RKO (cell line): Measurements from ENCODE around the gene AP2B1.
"Not testable (repeated sequence)": the region's sequence is repeated elsewhere in the genome, so short reads cannot be mapped to it uniquely, and the experiment has no call there.

ENCODE experiments used
- DNase-seq: peaks from one replicate; pipeline ENCODE4 v3.0.0-alpha.2; 2016; ENCODE audit warnings: low spot score

Gene AP2B1

DNA sequence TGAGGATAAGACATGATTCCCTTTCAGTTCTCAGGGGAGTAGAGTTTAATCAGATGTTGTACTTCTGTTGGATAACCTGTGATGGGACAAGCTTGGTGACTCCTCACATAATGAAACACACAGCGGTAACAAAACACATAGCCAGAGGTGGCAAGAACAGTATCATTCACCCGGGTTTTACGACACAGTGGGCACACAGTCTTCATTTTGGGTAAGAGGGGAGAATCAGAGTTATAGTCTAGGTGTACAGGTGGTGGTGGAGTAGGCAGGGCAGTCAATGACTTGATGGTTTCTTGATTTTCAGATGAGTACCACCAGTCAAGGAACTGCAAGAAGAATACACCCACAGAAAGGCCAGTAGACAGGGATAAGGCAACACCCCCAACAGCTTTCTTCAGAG, 11.4 kb upstream of the AP2B1 start:
- no peak for DNase-seq

DNA sequence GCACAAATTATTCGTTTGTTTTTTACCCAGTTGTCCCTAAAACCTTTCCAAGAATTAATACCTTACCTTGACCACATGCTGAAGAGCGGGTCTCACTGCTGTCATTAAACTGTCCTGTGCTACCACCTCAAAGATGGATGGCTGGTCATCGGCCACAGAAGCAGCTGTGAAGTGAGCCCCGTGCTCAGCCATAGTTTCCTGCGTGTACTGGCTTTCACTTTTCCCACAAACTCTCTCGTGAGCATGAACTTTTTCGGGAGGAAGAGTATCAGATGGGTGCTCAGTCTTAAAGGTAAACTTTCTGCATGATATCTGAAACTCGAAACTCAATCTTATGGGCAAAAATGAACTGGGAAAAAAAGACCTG, 9.3 kb upstream of the AP2B1 start:
- peak; percentile 40 for DNase-seq

DNA sequence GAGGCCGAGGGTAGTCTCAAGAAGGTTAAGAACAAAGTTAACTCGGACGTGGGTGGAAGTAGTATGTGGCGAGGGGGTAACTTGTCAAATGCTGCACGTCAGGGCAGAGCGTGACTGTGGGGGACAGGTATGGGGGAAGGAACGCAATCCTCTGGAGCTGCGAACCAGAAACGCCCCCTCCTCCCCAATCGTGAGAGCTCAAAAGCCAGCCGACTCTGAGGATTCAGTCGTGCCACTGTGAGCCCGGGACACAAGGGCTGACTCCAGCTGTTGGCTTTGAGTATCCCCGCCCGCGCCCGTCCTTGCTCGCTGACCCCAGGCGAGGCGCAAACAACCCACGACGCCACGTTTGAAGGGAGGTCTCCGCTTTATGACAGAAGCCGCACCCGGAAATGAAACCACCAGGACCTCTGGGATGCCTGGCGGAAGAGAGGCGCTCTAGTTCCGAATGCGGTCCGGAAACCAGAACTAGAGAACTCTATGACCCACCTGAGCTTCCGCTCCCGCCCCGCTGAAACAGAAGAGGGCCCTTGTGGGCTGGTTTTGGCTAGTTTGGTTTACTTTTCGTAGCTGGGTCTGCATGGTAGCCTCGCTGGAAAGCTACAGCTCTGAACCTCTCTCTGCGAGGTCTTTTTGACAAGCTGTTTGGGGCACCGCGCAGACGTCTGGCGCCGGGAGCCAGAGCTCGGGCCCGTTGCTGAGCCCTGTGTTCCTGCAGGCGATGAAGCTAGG, 8.8 kb upstream of the AP2B1 start, which contains the start of gene PEX12:
PEX12 (minus strand) TSS at position 375 of the 732 bp plus-strand sequence. CDS start 550 bp downstream, outside the sequence.
- peak; percentile 95 for DNase-seq

DNA sequence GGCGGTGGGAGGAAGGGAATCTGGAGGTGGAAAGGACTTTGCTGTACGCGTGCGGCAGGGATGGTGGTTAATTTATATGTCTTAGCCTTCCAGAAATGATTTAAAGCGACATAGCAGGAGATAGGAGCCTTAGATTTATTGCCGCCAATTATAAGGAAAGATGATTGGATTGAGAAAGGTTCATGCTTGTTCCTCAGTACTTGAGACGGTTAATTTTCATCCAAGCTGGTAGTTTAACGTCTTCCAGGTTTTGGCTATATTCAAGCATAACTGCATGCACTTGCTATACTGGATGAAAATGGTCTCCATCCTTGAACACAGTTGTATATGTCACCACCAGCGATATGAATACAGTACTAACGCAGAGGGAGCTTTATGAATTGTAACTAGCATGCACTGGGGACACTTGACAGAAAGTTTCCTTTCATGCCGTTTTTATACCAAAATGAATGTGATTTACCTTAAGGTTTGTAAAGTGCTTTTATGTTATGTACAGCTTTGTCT, 8.1 kb upstream of the AP2B1 start:
- no peak for DNase-seq

DNA sequence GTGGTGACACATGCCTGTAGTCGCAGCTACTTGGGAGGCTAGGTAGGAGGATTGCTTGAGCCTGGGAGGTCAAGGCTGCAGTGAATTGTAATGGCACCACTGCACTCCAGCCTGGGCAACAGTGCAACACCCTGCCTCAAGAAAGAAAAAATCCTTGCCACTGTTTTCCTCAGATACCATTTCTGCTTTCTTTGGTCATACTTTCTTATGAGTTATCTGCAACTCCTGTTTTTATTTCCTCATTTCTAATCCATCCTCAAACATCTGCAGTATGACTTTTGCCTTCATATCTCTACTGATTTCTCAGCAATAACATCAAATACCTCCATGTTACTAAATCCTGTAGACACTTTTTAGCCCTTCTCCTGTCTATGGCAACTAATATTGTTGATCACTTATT, 3.1 kb upstream of the AP2B1 start:
- no peak for DNase-seq

DNA sequence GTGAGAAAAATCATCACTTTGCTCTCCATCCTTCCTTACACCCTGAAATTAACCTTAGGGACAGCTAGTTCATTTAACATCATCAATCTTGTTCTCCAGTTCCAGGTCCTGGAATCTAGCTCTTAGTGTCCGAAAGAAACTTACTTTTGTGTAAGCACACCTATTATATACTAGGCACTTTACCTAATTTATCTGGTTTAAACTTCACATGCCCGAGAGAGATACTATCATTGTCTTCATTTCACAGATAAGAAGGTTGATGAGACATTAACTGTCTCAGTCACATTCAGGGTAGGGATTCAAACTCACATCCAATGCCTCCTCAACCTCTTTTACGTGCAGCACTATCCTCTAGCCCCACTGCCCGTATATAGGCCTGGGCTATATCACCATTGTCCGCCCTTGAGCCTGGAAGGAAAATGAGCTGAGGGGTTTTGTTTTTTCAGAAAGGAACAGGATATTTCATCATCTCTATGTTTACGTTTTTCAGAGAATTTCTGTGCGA, 501 bp upstream of the AP2B1 start:
- DNase-seq, result peak; percentile 35

DNA sequence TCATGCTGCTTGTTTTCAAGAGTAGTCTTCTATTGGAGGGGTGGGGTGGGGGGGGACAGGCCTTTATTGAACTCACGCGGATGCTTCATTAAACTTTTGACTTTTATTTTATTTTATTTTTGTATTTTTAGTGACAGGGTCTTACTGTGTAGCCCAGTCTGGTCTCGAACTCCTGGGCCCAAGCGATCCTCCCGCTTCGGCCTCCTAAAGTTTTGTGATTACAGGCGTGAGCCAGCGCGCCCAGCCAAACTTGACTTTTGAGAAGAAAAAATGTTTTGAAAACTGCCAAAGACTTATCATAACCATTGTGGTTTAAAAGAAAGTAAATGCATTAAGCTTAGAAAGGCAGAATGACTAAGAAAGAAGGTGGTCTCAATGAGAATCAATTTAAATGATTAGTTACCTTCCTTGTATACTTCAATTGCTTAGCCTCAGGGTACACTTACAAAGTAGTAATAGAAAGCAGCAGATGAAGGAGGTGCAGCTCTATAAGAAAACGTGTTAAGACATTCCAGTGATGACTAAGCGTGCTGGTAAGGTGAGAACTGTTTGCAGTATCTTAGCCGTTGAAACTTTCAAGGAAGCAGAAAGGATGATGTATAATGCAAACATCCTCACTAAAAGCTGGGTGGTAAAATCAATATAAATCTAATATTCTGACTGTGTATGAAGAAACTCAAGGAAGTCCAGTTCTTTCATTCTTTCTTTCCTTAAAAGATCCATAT, 1.2 kb downstream of the AP2B1 start:
- DNase-seq, result peak; percentile 89

DNA sequence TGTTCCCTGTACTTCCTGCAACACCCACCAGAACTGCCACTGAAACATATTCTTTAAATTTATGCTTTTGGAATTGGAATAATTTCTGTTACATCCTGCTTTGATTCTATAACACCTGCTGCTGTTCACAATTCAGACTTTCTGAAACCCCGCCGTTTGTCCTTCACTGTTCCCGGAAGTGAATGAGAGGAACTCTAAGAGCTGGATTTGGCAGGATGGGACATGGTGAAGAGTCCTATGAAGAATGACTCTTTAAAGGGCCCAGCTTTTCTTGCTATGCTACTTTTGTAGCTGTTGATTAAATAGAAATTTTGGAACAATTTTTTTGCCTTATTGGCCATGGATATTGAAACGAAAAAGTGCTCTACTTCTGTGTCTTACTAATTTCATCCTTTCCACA, 8.9 kb downstream of the AP2B1 start:
- no peak for DNase-seq

DNA sequence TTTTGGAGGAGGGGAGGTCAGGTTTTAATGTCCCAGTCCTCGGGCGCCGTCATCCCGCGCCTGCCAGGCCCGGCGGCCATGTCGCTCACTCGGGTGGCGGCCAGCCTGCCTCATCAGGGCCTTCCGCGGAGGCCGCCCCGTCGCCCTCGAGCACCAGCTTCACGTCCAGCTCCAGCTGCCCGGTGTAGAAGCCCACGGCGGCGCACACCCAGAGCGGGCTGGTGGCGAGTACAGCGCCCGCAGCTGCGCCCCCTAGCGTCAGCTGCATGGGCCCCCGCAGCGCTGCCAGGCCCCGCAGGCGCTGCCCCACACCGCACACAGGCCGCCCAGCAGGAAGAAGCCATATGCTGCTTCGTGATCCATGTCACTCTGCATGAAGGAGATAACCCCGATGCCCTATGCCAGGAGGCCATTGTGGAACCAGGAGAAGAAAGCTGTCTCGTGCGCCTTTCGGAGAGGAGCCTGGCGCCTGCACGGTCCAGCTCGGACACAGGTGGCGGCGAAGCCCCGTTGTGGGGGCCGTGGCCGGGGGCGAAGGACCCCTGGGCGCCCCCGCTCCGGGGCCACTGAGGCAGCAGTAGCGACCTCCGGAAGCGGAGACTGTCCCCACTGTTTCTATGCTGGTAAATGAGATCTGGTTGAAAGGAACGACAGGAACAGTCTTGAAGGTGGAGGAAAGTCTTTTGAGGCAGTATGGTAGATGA, 9.6 kb downstream of the AP2B1 start:
- no peak for DNase-seq

DNA sequence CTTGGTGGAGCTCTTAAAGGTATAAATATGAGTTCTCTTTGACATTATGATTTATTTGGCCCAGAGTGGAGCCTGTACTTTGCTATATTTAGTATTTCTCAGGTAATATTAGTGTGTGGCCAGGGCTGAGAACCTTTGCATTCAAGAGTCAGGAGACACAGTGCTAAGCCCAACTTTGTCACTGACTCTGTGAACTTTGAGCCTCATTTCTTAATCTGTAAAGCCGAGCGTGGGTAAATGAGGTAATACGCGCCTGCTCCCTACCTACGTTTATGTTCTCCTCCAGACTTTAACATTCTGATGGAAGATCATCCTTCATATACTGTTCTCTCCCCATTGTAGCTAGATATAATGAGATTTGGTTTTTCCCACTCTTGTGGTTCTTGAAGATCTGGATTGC, 10.5 kb downstream of the AP2B1 start:
- no peak for DNase-seq

DNA sequence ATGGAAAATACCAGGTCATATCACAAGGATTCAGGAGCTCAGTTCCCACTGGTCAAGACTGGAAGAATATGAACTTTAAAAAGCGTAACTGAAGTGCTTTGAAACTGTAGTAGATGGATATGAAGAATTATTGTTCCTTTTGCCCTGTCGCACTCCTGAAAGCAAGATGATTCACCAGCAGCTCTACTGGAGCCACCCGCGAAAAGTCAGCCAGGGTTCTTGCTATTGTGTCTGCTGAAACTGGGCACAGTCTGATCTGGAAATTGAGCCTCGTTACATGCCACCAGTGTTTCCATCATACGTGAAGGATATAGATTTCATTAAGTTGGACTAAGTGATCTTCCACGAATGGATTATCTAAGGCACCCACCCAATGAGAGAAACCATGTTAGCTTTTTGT, 16.6 kb downstream of the AP2B1 start:
- no peak for DNase-seq

DNA sequence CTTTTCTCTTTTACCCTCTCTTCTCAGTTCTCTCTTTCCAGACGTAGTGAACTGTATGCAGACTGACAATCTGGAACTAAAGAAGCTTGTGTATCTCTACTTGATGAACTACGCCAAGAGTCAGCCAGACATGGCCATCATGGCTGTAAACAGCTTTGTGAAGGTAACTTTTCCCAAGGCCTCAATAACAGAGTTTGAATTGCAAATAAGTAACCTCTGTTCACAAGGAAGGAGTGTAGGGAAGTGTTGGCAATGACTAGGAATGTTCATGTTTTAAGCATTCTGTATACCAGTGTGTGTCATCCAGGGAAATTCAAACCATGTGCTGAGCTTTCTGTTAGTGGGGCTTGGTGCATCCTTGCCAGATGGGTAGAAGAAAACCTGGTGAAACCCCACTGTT, 18.6 kb downstream of the AP2B1 start:
- no peak for DNase-seq

DNA sequence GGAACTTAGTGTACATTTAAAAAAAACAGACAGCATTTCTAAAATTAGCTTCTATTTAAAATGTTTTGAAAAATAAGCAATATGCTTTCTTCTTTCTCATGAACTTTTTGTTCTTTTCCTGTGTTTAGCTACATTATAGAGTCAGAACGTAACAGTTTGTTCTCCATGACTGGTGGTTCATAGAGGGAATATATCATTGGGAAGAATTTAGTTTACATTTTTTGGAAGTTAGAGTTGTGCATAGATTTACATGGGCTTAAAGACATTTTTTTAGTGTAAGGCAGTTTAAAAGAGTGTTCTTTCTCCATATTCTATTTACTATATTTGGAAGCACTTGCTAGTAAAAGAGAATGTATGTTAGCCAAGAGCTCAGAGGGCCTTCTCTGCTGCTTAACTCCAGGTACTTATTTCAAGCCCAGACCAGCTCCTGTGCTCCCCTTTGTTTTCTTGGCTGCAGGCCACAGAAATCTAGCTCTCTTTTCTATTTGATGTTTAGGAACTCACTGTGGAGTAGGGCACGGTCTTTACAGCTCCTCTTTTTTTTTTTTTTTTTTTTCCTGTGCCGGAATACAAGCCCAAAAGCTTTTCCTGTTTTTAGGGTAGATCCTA, 20.2 kb downstream of the AP2B1 start:
- no peak for DNase-seq

DNA sequence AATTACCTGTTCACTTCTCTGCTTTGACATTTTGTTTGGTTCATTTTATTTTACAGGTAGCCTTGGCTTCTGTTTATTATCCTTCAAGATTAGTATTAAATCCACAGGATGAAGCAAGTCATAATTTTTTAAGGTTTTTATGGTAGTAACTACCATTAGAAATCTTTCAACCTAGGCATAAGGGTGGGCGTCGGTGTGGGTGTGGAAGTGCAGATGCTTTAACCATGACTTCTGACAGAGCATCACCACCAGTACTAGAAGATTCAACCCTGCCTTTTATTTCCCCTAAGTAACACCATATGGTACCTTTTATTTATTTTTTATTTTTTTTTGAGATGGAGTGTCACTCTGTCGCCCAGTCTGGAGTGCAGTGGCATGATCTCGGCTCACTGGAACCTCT, 22.7 kb downstream of the AP2B1 start:
- no peak for DNase-seq

DNA sequence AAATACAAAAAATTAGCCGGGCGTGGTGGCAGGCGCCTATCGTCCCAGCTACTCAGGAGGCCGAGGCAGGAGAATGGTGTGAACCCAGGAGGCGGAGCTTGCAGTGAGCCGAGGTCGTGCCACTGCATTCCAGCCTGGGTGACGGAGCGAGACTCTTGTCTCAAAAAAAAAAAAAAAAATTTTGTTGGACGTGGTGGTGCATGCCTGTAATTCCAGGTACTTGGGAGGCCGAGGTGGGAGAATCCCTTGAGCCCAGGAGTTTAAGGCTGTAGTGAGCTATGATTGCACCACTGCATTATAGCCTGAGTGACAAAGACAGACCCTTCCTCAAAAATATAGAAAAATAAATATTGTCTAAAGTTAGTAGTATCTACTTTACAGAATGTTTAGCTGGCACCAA, 23.6 kb downstream of the AP2B1 start:
- DNase-seq, result not testable (repeated sequence)

DNA sequence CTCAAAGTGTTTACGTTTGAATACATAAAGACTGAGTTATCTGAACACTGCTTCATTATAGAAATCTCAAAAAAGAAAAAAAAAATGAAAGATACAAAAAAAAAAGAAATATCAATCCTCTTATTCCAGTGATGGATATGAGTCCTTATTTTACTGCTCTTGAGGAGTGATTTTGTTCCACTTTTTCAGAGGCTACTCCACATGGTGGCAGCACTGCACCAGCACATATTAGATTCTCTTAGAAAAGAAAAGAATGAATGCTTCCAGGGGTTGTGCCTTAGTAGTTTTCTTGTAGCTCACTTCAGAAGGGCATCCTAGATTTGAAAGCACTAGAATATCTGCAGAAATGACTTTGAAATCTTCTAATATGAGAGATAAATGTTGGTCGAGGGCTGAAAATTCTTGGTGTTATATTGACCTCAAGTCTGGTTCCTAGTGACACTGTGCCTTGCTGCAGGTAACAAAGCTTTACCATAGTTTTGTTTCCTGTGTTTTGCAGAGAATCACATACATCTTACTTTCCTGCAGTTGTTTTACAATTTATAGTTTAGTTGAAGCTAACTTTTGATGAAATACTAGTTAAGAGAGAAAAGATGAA, 25.9 kb downstream of the AP2B1 start:
- DNase-seq, result peak; percentile 73

DNA sequence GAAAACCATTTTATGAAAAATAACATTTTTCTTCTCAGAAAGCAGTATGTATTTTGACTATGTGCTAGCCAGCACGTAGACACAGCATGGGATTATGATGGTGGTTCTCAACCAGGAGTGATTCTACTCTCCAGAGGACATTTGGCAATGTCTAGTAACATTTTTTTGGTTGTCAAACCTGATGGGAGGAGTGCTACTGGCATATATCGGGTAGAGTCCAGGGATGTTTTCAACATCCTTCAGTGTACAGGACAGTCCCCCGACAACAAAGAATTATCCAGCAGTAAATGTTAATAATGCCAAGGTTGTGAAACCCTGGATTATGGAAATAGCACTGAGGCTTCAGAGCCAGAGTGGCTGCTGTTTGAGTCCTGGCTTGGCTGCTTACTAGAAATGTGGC, 27.7 kb downstream of the AP2B1 start:
- DNase-seq, result no peak

DNA sequence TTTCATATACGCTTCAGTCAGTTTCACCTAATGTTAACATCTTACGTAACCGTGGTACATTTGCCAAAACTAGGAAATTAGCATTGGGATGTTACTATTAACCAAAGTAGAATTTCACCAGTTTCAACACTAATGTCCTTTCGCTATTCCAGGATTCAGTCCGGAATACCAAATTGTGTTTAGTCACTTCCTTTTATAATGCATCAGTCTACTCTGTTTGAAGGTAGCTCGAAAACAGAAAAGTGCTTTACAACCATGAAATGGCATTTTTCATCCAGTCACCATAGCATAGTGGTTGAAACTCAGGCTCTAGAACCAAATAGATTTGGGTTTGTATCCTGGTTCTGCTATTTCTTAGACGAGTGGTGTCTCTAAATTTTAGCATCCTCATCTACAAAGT, 29.4 kb downstream of the AP2B1 start:
- no peak for DNase-seq

DNA sequence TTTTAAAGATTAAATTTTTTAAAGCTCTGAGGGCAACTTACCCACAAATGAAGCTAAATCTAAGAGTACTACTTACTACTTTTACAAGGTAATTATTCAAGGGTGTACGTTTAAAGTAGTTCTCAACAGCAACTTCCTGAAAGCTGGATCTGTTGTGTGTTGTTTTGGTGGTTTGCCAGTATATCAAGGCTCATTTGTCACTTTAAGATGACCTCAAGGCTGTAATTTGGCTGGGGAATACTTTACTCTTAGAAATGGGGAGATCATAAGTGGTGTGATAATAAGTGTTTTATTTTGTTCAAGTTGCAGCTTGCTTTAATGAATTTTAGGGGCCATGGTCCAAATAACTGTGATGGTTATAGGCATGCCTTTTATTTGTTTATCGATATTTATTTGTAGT, 30.4 kb downstream of the AP2B1 start:
- no peak for DNase-seq

DNA sequence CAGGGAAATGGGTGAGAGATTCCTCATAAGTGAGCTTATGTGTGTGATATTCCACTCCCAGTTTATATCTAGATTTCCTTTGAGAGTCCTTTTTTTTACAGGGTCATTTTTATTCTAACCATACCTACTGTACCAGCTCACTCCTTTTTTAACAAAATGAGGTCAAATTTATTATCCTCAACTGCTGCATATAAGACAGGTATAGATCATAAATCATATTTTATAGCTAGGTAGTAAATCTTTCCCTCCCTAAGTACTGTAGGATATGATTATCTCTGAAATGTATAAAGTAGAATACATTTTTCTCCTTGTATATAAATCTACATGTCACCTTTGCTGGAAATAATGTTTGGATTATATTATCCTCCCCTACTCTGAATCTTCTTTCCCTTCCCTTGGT, 31.5 kb downstream of the AP2B1 start:
- no peak for DNase-seq

DNA sequence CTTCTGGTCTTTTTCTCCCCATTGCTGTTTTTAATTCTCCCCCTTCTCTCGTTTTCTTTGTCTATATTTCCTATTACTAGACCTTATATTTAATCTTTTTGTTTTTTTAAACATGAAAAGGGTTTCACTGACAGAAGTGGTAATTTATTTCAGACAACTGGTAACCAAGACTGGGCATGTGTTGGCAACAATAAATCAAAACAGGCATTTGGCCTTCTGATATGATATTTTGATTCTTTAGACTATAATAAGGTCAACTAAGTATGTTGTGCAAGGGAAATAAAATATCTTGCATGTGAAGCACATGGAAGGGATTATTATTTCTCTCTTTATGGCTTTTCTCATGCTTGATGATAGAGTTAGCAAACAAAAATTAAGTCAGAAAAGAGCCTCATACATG, 34.6 kb downstream of the AP2B1 start:
- no peak for DNase-seq

DNA sequence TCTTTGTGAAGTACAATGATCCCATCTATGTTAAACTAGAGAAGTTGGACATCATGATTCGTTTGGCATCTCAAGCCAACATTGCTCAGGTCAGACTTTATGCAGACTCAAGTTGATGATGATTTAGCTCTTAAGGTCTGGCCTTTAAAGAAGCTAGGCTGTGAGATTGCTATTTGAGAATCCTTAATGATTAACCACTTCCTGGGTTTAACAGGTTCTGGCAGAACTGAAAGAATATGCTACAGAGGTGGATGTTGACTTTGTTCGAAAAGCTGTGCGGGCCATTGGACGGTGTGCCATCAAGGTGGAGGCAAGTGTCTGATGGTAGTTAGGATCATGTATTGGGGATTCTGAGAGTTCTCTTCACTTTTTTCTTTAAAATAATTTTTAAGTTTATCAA, 40.3 kb downstream of the AP2B1 start:
- no peak for DNase-seq
